Lower leg skin (tissue), 4 donors: Measurements from ENCODE around the gene KRTAP2-2. TPM values are rescaled to one million over a fixed set of nuclear protein-coding genes. Genes with fewer than 3 reads are reported as not detected.
"Not testable (repeated sequence)": the region's sequence is repeated elsewhere in the genome, so short reads cannot be mapped to it uniquely, and the experiment has no call there.

ENCODE experiments used
- DNase-seq, 2 donors: peaks; one replicate each; pipeline ENCODE4 v3.0.0-alpha.2; 2019; ENCODE audit warnings: low spot score in 2 of 2
- H3K4me3 ChIP-seq: fragments of 200-600 bp; sonication (generic); 2 replicates; pipeline ENCODE4 v1.5.1; 2017; ENCODE audit warnings: mild to moderate bottlenecking, low read depth; ENCODE audit not compliant: poor library complexity, severe bottlenecking
- CTCF ChIP-seq, 3 donors: fragments of 450-650 bp; IDR thresholded peaks; one replicate each; pipeline ENCODE4 v1.5.1; 2016; ENCODE audit warnings: antibody characterized with exemption in 3 of 3, mild to moderate bottlenecking in 3 of 3, moderate library complexity in 2 of 3
- POLR2A ChIP-seq, 2 donors: fragments of 450-650 bp; IDR thresholded peaks; one replicate each; pipeline ENCODE4 v1.6.1; 2016 to 2017; ENCODE audit warnings: antibody characterized with exemption in 2 of 2, mild to moderate bottlenecking in 1 of 2, moderate library complexity in 1 of 2
- WGBS, 2 donors: methylation state at CpG; one replicate each; pipeline ENCODE4 v1.1.5; 2018; 5-methylcytosine and 5-hydroxymethylcytosine counted together
- intact Hi-C: fragments of 100-400 bp; cut with DNase I; formaldehyde crosslinking; loops from one replicate; pipeline ENCODE4 v1.15.0; 2023; ENCODE audit warnings: low total_unique reads
- total RNA-seq, 4 donors: library from RNA; depleted of rRNA; stranded (reverse); fragments of >200 nt; gene quantifications; one replicate each; pipeline ENCODE4 v1.1.0, GENCODE V29; 2016

The KRTAP2-2 gene
- total RNA-seq, 4 donors from 2014 or later: 3.6 to 58.7 TPM; not detected in 2

GRCh38 chr17:41071606-41072360 lies 16.8 kb upstream of the KRTAP2-2 start:
- TF ChIP-seq POLR2A (IDR thresholded peaks at IDR 0.05) (no peak), CTCF (IDR thresholded peaks at IDR 0.05) (no peak)
- H3K4me3 ChIP-seq: no peak overlapping the region
- 86 to 93% methylated on average over 5 of the region's 5 CpGs for WGBS, 2 donors
- DNase-seq: no peak
- intact Hi-C loops: no loop called here

GRCh38 chr17:41069031-41069430 lies 14.0 kb upstream of the KRTAP2-2 start:
- 81 to 88% methylated on average over 3 of the region's 3 CpGs for WGBS, 2 donors
- no peak overlapping the region for H3K4me3 ChIP-seq
- TF ChIP-seq POLR2A (IDR thresholded peaks at IDR 0.05): no peak
- no peak for TF ChIP-seq CTCF (IDR thresholded peaks at IDR 0.05)
- DNase-seq: no peak
- intact Hi-C loops: no loop called here

GRCh38 chr17:41067281-41067680 lies 12.3 kb upstream of the KRTAP2-2 start:
- TF ChIP-seq POLR2A (IDR thresholded peaks at IDR 0.05) (no peak), CTCF (IDR thresholded peaks at IDR 0.05) (no peak)
- no peak for DNase-seq
- intact Hi-C loops: no loop called here
- H3K4me3 ChIP-seq: no peak overlapping the region

GRCh38 chr17:41065829-41066624 lies 11.0 kb upstream of the KRTAP2-2 start, which contains the start of gene KRTAP2-4:
Gene KRTAP2-4 (minus strand): TSS chr17:41065879. CDS start chr17:41065845, 34 bp downstream.
- intact Hi-C loops: no loop called here
- no peak for DNase-seq
- no peak within 1 kb of the TSS for H3K4me3 ChIP-seq
- WGBS, 2 donors: 69 to 72% methylated on average over 6 of the region's 6 CpGs
- TF ChIP-seq POLR2A (IDR thresholded peaks at IDR 0.05): no peak
- no peak for TF ChIP-seq CTCF (IDR thresholded peaks at IDR 0.05)

GRCh38 chr17:41065016-41065689 lies 10.1 kb upstream of the KRTAP2-2 start:
- H3K4me3 ChIP-seq, DNase-seq, intact Hi-C loops: not testable (repeated sequence)
- WGBS, 2 donors: 79 to 85% methylated on average over 7 to 9 of the region's 16 CpGs

GRCh38 chr17:41064301-41064700 lies 9.3 kb upstream of the KRTAP2-2 start:
- H3K4me3 ChIP-seq: no peak overlapping the region
- no peak for TF ChIP-seq POLR2A (IDR thresholded peaks at IDR 0.05)
- TF ChIP-seq CTCF (IDR thresholded peaks at IDR 0.05): no peak
- no peak for DNase-seq
- WGBS, 2 donors: 73 to 85% methylated on average over 1 of the region's 1 CpG
- intact Hi-C loops: no loop called here
